ENCODE data around the gene GABRA5.
A peak's percentile ranks its signal among the peaks of the same experiment; 100 is the strongest.

GABRA5 gene

GRCh38 chr15:26844901-26845300 is 22.0 kb upstream of the GABRA5 start:
- DNase-seq (ENCODE audit: extremely low read depth, low read depth) = no peak
- no peak for TF ChIP-seq CTCF (IDR thresholded peaks at IDR 0.05; ENCODE audit: low read depth, low read length)

DNA sequence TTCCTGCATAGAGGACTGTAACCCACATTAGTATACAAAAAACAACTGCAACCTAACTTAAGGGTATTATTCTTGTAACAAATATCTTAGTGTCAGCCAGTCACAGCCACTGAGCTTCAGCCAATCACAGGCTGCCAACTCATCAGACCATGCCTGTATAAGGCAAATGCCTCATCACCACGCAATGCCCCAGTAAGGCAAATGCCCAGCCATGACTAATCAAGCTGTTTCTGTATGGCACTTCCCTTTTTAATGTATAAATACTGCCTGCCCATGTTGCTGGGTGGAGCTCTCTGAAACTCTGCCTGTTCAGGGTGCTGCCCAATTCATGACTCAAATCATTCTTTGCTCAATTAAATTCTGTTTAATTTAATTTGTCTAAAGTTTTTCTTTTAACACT is 18.4 kb upstream of the GABRA5 start:
- no peak for DNase-seq (ENCODE audit: extremely low read depth, low read depth)
- TF ChIP-seq CTCF (IDR thresholded peaks at IDR 0.05; ENCODE audit: low read depth, low read length) = no peak

- no peak for DNase-seq (ENCODE audit: extremely low read depth, low read depth)
- no peak for TF ChIP-seq CTCF (IDR thresholded peaks at IDR 0.05; ENCODE audit: low read depth, low read length)
Observed at GRCh38 chr15:26850161-26850560, 16.7 kb upstream of the GABRA5 start.

DNA sequence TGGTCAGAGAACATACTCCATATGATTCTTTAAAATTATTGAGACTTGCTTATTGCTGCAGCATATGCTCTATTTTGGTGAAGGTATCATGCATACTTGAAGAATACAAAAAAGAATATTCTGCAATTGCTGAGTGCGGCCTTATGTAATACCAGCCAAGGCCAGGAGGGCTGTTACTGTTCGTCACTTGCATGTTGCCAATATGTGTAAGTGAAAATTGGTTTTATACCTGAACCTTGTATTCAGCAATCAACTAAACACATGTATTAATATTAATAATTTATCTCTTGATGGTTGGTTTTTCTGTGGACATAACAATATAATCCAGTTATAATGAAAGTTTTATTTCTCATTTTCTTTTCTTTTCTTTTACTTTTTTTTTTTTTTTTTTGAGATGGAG is 13.9 kb upstream of the GABRA5 start:
- TF ChIP-seq CTCF (IDR thresholded peaks at IDR 0.05; ENCODE audit: low read depth, low read length) = no peak
- no peak for DNase-seq (ENCODE audit: extremely low read depth, low read depth)

- no peak for TF ChIP-seq CTCF (IDR thresholded peaks at IDR 0.05; ENCODE audit: low read depth, low read length)
- DNase-seq (ENCODE audit: extremely low read depth, low read depth) = no peak
Observed at GRCh38 chr15:26854435-26854834, 12.4 kb upstream of the GABRA5 start.

DNA sequence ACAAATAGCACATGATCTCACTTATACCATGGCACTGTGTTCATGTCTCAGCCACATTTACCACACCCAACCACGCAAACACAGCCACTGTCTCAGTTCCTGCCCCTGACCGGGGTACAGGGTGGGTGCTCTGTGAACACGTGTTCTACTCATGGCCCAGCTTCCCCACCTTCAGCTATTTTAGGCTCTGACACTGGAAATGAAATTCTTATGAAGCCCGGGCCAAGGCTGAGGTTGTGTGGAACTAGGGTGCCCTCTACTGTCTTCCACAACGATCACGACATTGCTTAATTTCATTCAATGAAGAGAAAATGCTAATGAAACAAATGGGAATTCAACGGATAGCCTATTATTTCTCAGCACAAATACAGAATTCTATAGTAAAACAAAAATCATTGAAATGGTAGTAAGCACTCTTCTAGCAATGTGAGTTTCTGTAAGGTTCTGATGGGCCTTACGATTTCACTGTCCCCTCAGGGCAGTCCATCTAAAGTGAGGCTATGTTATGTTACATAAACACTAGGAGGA is 2.1 kb upstream of the GABRA5 start:
- TF ChIP-seq CTCF (IDR thresholded peaks at IDR 0.05; ENCODE audit: low read depth, low read length) = peak; percentile 51
- no peak for DNase-seq (ENCODE audit: extremely low read depth, low read depth)

- no peak for TF ChIP-seq CTCF (IDR thresholded peaks at IDR 0.05; ENCODE audit: low read depth, low read length)
- no peak for DNase-seq (ENCODE audit: extremely low read depth, low read depth)
Observed at GRCh38 chr15:26867200-26868007, 542 bp downstream of the GABRA5 start.
